ENCODE results near the gene NLRC3.

GRCh38 chr16:3566990-3567389, 10.2 kb downstream of the NLRC3 start:
- TF ChIP-seq CTCF (IDR thresholded peaks at IDR 0.05): no peak
- TF ChIP-seq POLR2A (IDR thresholded peaks at IDR 0.05): no peak

All from right lobe of liver (tissue), 4 donors.